NOMO-1 treated with dmso at 0.1 percent for 144 hours (cell line): ENCODE results near the gene C1QTNF9.
"Not testable (repeated sequence)": the region's sequence is repeated elsewhere in the genome, so short reads cannot be mapped to it uniquely, and the experiment has no call there.

Experiments
- DNase-seq: peaks from one replicate; lab custom pipeline; 2025; ENCODE audit not compliant: unreplicated experiment; lab: John Stamatoyannopoulos, UW

Gene C1QTNF9

GRCh38 chr13:24319641-24320040, 10.3 kb downstream of the C1QTNF9 start:
- not testable (repeated sequence) for DNase-seq

GRCh38 chr13:24321416-24321815, 12.0 kb downstream of the C1QTNF9 start:
- not testable (repeated sequence) for DNase-seq

GRCh38 chr13:24322470-24322869, 13.1 kb downstream of the C1QTNF9 start:
- DNase-seq = not testable (repeated sequence)

GRCh38 chr13:24323036-24323738, 13.8 kb downstream of the C1QTNF9 start:
- DNase-seq = no peak

GRCh38 chr13:24323739-24324075, 14.3 kb downstream of the C1QTNF9 start:
- DNase-seq = no peak

- DNase-seq = not testable (repeated sequence)
Measured at GRCh38 chr13:24327598-24327997, 18.2 kb downstream of the C1QTNF9 start.

GRCh38 chr13:24328145-24328544, 18.8 kb downstream of the C1QTNF9 start:
- DNase-seq = no peak

GRCh38 chr13:24338721-24339120, 29.3 kb downstream of the C1QTNF9 start:
- no peak for DNase-seq

GRCh38 chr13:24339937-24340607, 30.7 kb downstream of the C1QTNF9 start:
- DNase-seq = no peak

GRCh38 chr13:24340608-24340955, 31.2 kb downstream of the C1QTNF9 start:
- DNase-seq = no peak

- DNase-seq = no peak
Measured at GRCh38 chr13:24341439-24341838, 32.1 kb downstream of the C1QTNF9 start.

GRCh38 chr13:24348385-24348784, 39.0 kb downstream of the C1QTNF9 start:
- no peak for DNase-seq

GRCh38 chr13:24348797-24349515, 39.6 kb downstream of the C1QTNF9 start:
- no peak for DNase-seq

- DNase-seq = not testable (repeated sequence)
Measured at GRCh38 chr13:24349778-24350664, 40.6 kb downstream of the C1QTNF9 start.

- DNase-seq = no peak
Measured at GRCh38 chr13:24351423-24351822, 42.0 kb downstream of the C1QTNF9 start.

GRCh38 chr13:24353736-24354135, 44.4 kb downstream of the C1QTNF9 start:
- DNase-seq = no peak

GRCh38 chr13:24355103-24355502, 45.7 kb downstream of the C1QTNF9 start:
- DNase-seq = no peak

- DNase-seq = no peak
Measured at GRCh38 chr13:24356270-24356669, 46.9 kb downstream of the C1QTNF9 start.

- no peak for DNase-seq
Measured at GRCh38 chr13:24356837-24357236, 47.5 kb downstream of the C1QTNF9 start.

GRCh38 chr13:24357756-24358155, 48.4 kb downstream of the C1QTNF9 start:
- no peak for DNase-seq

GRCh38 chr13:24358836-24359235, 49.5 kb downstream of the C1QTNF9 start:
- not testable (repeated sequence) for DNase-seq
